Activated T-cell treated with anti-CD3 and anti-CD28 coated beads, Interleukin-2, amount 50 U/mL, for 72 hours (primary cell): ENCODE measurements around the gene ASTN2. TPM values are rescaled to one million over a fixed set of nuclear protein-coding genes. Genes with fewer than 3 reads are reported as not detected.

Experiments
- ATAC-seq, 2 donors: fragments of 150-1000 bp; cut with Tn5 transposase; replicated peaks in 1 of 2; 2 replicates each; pipeline ENCODE4 v1.10.0; 2021; ENCODE audit warnings: moderate library complexity in 2 of 2, mild to moderate bottlenecking in 1 of 2
- DNase-seq, 2 donors: peaks; one replicate each; pipeline ENCODE4 v3.0.0; 2021 to 2022; ENCODE audit warnings: mixed read lengths in 1 of 2
- H3K27ac Mint-ChIP-seq: one replicate; pipeline ENCODE4 v1.8.0; 2022; ENCODE audit warnings: mild to moderate bottlenecking, moderate library complexity, mixed read lengths
- H3K27me3 Mint-ChIP-seq: one replicate; pipeline ENCODE4 v1.8.0; 2022; ENCODE audit warnings: low read depth, mixed read lengths
- H3K36me3 Mint-ChIP-seq, 2 donors: one replicate each; pipeline ENCODE4 v1.8.0; 2022; ENCODE audit warnings: mixed read lengths in 2 of 2, mild to moderate bottlenecking in 1 of 2; ENCODE audit not compliant: insufficient read depth in 2 of 2
- H3K4me1 Mint-ChIP-seq: one replicate; pipeline ENCODE4 v1.8.0; 2022; ENCODE audit warnings: low read depth, mixed read lengths
- H3K4me3 Mint-ChIP-seq, 2 donors: one replicate each; pipeline ENCODE4 v1.8.0; 2022; ENCODE audit warnings: mild to moderate bottlenecking in 2 of 2, mixed read lengths in 2 of 2, moderate library complexity in 2 of 2
- H3K9me3 Mint-ChIP-seq, 2 donors: one replicate each; pipeline ENCODE4 v1.8.0; 2022; ENCODE audit warnings: mixed read lengths in 2 of 2
- total RNA-seq, 2 donors: library from RNA; stranded (reverse); gene quantifications; one replicate each; pipeline ENCODE4 v1.2.3, GENCODE V29; 2022

Gene ASTN2, protein sequence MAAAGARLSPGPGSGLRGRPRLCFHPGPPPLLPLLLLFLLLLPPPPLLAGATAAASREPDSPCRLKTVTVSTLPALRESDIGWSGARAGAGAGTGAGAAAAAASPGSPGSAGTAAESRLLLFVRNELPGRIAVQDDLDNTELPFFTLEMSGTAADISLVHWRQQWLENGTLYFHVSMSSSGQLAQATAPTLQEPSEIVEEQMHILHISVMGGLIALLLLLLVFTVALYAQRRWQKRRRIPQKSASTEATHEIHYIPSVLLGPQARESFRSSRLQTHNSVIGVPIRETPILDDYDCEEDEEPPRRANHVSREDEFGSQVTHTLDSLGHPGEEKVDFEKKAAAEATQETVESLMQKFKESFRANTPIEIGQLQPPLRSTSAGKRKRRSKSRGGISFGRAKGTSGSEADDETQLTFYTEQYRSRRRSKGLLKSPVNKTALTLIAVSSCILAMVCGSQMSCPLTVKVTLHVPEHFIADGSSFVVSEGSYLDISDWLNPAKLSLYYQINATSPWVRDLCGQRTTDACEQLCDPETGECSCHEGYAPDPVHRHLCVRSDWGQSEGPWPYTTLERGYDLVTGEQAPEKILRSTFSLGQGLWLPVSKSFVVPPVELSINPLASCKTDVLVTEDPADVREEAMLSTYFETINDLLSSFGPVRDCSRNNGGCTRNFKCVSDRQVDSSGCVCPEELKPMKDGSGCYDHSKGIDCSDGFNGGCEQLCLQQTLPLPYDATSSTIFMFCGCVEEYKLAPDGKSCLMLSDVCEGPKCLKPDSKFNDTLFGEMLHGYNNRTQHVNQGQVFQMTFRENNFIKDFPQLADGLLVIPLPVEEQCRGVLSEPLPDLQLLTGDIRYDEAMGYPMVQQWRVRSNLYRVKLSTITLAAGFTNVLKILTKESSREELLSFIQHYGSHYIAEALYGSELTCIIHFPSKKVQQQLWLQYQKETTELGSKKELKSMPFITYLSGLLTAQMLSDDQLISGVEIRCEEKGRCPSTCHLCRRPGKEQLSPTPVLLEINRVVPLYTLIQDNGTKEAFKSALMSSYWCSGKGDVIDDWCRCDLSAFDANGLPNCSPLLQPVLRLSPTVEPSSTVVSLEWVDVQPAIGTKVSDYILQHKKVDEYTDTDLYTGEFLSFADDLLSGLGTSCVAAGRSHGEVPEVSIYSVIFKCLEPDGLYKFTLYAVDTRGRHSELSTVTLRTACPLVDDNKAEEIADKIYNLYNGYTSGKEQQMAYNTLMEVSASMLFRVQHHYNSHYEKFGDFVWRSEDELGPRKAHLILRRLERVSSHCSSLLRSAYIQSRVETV (N-terminal part only)
- total RNA-seq: 1 to 10 TPM; 4.2 to 5.6 TPM

DNA sequence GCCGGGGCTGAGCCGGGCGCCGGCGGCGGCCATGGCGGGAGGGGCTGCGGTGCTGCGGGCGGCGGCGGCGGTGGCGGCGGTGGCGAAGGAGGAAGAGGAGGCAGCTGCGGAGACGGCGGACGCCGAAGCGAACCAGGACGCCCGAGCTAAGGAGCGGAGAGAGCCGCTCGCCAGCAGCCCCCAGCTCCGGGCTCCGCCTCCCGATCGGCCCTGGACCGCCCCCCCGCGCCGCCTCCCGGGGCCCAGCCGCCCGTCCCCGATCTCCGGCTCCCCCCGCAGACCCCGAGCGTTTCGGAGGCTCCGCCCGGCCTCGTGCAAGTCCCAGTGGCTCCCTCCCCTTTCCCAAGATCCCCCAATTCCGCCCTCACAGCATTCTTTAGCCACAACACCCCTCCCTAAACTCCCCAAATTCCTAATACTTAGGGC lies at the start of gene ASTN2:
ASTN2 (minus strand) TSS at position 152 of the 426 bp plus-strand sequence; CDS start at position 33, 119 bp downstream.
- Mint-ChIP-seq H3K27ac (no peak within 1 kb of the TSS), H3K9me3 (no peaks in the 10 kb centered on the region), H3K36me3 (no peaks in the 10 kb centered on the region), H3K4me3 (peak within 1 kb of the TSS; percentile 36 to 66), H3K27me3 (peaks cover 36% of the 10 kb centered on the region), H3K4me1 (peaks cover 4% of the 10 kb centered on the region)
- DNase-seq (no peak), ATAC-seq (no peak)

DNA sequence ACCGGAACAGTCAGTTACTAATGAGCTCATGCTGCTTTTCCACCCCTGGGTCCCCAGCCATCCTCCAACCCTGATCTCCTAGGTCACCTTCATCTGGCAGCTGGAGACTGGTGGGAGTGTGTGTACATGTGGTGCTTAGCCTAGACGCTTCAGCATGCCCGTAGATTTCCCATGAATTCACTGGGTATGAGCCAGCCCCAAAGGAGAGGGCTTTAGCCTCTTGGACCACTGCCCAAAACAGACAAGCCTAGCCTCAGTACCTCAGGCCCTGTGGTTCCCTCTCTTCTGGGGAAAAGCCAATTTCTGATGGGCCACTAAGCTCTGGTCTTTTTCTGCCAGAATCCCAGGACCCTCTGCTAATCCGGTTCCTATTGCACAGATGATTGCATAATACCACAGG lies 48.0 kb upstream of the ASTN2 start:
- ATAC-seq: no peak
- no peak for DNase-seq
- Mint-ChIP-seq H3K27me3 (peaks cover 5% of the 10 kb centered on the region), H3K27ac (no peak overlapping the region), H3K4me1 (no peaks in the 10 kb centered on the region), H3K36me3 (no peaks in the 10 kb centered on the region), H3K9me3 (no peaks in the 10 kb centered on the region), H3K4me3 (no peak overlapping the region)

DNA sequence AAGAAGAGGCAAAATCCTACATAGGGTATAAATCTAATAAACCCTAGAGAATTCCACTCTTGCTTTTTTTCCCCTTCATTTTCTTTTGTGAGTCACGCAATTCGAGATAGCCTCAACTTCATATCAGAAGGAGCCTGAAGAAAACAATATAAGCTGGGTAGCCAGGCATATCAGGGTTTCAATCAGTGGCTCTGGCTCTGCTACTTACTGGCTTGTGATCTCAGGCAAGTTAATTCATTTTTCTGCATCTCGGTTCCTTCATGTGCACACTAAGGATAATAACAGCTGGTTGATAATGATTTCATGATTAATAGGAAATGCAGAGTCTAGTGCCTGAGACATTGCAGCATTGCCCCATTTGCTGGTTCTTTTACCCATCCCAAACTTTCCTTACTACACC lies 46.5 kb upstream of the ASTN2 start:
- Mint-ChIP-seq H3K9me3 (no peaks in the 10 kb centered on the region), H3K4me1 (no peaks in the 10 kb centered on the region), H3K27ac (no peak overlapping the region), H3K27me3 (peaks cover 6% of the 10 kb centered on the region), H3K36me3 (no peaks in the 10 kb centered on the region), H3K4me3 (no peak overlapping the region)
- DNase-seq: no peak
- ATAC-seq: no peak

- Mint-ChIP-seq H3K4me1 (no peaks in the 10 kb centered on the region), H3K36me3 (no peaks in the 10 kb centered on the region), H3K4me3 (no peak overlapping the region), H3K9me3 (no peaks in the 10 kb centered on the region), H3K27ac (no peak overlapping the region), H3K27me3 (peaks cover 6% of the 10 kb centered on the region)
- DNase-seq: no peak
- ATAC-seq: no peak
Observed at GRCh38 chr9:117460743-117461142, 45.9 kb upstream of the ASTN2 start.

- H3K4me3 Mint-ChIP-seq: no peak overlapping the region
- DNase-seq (no peak), ATAC-seq (no peak)
- H3K27ac Mint-ChIP-seq: no peak overlapping the region
- peaks cover 6% of the 10 kb centered on the region for H3K27me3 Mint-ChIP-seq
- H3K36me3 Mint-ChIP-seq: no peaks in the 10 kb centered on the region
- H3K4me1 Mint-ChIP-seq: no peaks in the 10 kb centered on the region
- H3K9me3 Mint-ChIP-seq: no peaks in the 10 kb centered on the region
Observed at GRCh38 chr9:117459913-117460312, 45.1 kb upstream of the ASTN2 start.

- H3K4me1 Mint-ChIP-seq: no peaks in the 10 kb centered on the region
- DNase-seq (no peak), ATAC-seq (no peak)
- peaks cover 6% of the 10 kb centered on the region for H3K27me3 Mint-ChIP-seq
- H3K4me3 Mint-ChIP-seq: no peak overlapping the region
- no peaks in the 10 kb centered on the region for H3K36me3 Mint-ChIP-seq
- no peak overlapping the region for H3K27ac Mint-ChIP-seq
- peaks cover 0 to 2% of the 10 kb centered on the region in 2 donors for H3K9me3 Mint-ChIP-seq
Observed at GRCh38 chr9:117458066-117458465, 43.2 kb upstream of the ASTN2 start.

GRCh38 chr9:117454711-117455110 lies 39.9 kb upstream of the ASTN2 start:
- Mint-ChIP-seq H3K4me3 (no peak overlapping the region), H3K9me3 (peaks cover 0 to 2% of the 10 kb centered on the region in 2 donors), H3K27ac (no peak overlapping the region), H3K4me1 (no peaks in the 10 kb centered on the region), H3K36me3 (no peaks in the 10 kb centered on the region), H3K27me3 (peaks cover 6% of the 10 kb centered on the region)
- DNase-seq (no peak), ATAC-seq (no peak)

DNA sequence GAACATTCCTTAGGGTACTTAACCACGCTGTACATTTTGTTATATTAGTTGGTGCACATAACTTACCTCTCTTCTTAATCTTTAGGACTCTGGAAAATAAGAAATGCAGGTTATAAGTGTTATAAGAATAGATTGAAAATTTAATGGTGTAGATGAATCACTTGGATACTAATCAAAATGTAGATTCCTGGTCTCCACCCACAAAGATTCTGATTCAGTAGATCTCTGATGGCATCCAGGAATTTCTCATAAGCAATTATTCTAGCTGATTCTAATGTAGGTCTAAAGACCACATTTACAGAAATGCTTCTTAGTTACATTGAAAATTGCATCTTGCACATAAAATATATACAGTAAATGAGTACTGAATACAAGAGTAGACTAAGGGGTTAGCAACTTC lies 38.9 kb upstream of the ASTN2 start:
- Mint-ChIP-seq H3K4me3 (no peak overlapping the region), H3K36me3 (no peaks in the 10 kb centered on the region), H3K27me3 (peaks cover 6% of the 10 kb centered on the region), H3K27ac (no peak overlapping the region), H3K9me3 (peaks cover 0 to 2% of the 10 kb centered on the region in 2 donors), H3K4me1 (no peaks in the 10 kb centered on the region)
- DNase-seq (no peak), ATAC-seq (no peak)

GRCh38 chr9:117451311-117451710 lies 36.5 kb upstream of the ASTN2 start:
- no peak overlapping the region for H3K4me3 Mint-ChIP-seq
- ATAC-seq (no peak), DNase-seq (no peak)
- H3K27me3 Mint-ChIP-seq: no peaks in the 10 kb centered on the region
- H3K9me3 Mint-ChIP-seq: peaks cover 0 to 2% of the 10 kb centered on the region in 2 donors
- no peak overlapping the region for H3K27ac Mint-ChIP-seq
- H3K4me1 Mint-ChIP-seq: no peaks in the 10 kb centered on the region
- H3K36me3 Mint-ChIP-seq: no peaks in the 10 kb centered on the region

DNA sequence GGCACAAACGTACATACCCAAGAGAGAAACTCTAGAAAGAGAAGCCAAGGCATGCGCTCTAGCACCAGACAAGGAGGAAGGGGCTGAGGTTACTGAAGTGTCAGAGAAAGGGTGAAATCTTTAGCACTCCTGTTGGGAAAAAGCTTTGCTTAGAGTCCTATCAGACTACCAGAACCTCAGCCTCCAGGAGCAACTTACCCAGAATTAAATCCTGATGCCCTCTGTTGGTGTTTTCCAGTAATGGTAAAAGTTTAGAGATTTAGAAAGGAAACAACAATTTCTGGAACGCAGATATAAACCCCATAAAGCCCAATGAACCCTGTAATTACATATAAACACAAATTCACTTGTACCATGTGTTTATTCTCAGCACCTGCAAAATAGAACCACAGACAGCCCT lies 33.2 kb upstream of the ASTN2 start:
- Mint-ChIP-seq H3K27me3 (no peaks in the 10 kb centered on the region), H3K36me3 (no peaks in the 10 kb centered on the region), H3K9me3 (no peaks in the 10 kb centered on the region), H3K4me3 (no peak overlapping the region), H3K27ac (no peak overlapping the region), H3K4me1 (no peaks in the 10 kb centered on the region)
- ATAC-seq (no peak), DNase-seq (no peak)

- no peaks in the 10 kb centered on the region for H3K36me3 Mint-ChIP-seq
- peaks cover 0 to 1% of the 10 kb centered on the region in 2 donors for H3K9me3 Mint-ChIP-seq
- no peak overlapping the region for H3K4me3 Mint-ChIP-seq
- H3K27me3 Mint-ChIP-seq: peaks cover 6% of the 10 kb centered on the region
- no peak for ATAC-seq
- DNase-seq: no peak
- H3K27ac Mint-ChIP-seq: no peak overlapping the region
- no peaks in the 10 kb centered on the region for H3K4me1 Mint-ChIP-seq
Observed at GRCh38 chr9:117445631-117446030, 30.8 kb upstream of the ASTN2 start.

GRCh38 chr9:117444501-117444900 lies 29.6 kb upstream of the ASTN2 start:
- no peak for ATAC-seq
- Mint-ChIP-seq H3K4me1 (no peaks in the 10 kb centered on the region), H3K36me3 (no peaks in the 10 kb centered on the region), H3K4me3 (no peak overlapping the region), H3K27ac (no peak overlapping the region), H3K27me3 (peaks cover 6% of the 10 kb centered on the region), H3K9me3 (peaks cover 0 to 1% of the 10 kb centered on the region in 2 donors)
- no peak for DNase-seq

DNA sequence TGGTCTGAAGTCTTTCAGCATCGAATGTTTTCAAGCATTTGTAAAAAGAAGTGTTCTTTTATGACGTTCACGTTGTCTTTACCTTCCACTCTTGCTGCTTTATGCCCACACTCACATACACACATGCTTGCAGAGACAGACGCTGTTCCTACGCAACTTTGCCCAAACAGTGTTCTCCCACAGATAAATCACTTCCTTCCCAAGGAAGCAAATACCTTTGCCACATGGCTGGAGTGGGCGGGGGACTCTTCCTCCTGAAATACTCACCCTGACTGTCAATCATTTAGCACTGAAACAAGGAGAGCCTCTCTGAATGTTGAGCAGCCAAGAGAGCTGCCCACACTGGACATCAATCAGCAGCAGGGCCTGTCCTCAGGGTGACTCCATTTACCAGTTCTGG lies 22.4 kb upstream of the ASTN2 start:
- H3K36me3 Mint-ChIP-seq: no peaks in the 10 kb centered on the region

More for the DNA sequence above, 22.4 kb upstream of the ASTN2 start:
- H3K4me3 Mint-ChIP-seq: no peak overlapping the region
- no peaks in the 10 kb centered on the region for H3K4me1 Mint-ChIP-seq
- H3K9me3 Mint-ChIP-seq: peaks cover 0 to 1% of the 10 kb centered on the region in 2 donors
- no peak for DNase-seq
- H3K27ac Mint-ChIP-seq: no peak overlapping the region
- no peak for ATAC-seq
- peaks cover 11% of the 10 kb centered on the region for H3K27me3 Mint-ChIP-seq
